Transverse colon (tissue), 4 donors: ENCODE data around the gene CSNK1A1L. TPM values are rescaled to one million over a fixed set of nuclear protein-coding genes. Genes with fewer than 3 reads are reported as not detected.

Experiments used
- DNase-seq: peaks from one replicate; pipeline ENCODE4 v3.0.0-alpha.2; 2019
- H3K27ac ChIP-seq, 4 donors: fragments of 200-600 bp; sonication (generic); 2 replicates each; pipeline ENCODE4 v1.5.1; 2016 to 2018; ENCODE audit warnings: inconsistent platforms in 4 of 4
- H3K27me3 ChIP-seq: fragments of 200-600 bp; sonication (generic); 2 replicates; pipeline ENCODE4 v1.5.1; 2017; ENCODE audit warnings: inconsistent platforms
- H3K36me3 ChIP-seq, 4 donors: fragments of 200-600 bp; sonication (generic); 2 replicates each; pipeline ENCODE4 v1.5.1; 2017 to 2019; ENCODE audit warnings: inconsistent platforms in 4 of 4
- H3K4me1 ChIP-seq, 4 donors: fragments of 200-600 bp; sonication (generic); 2 replicates each; pipeline ENCODE4 v1.5.1; 2017 to 2020; ENCODE audit warnings: inconsistent platforms in 4 of 4
- H3K4me3 ChIP-seq, 4 donors: fragments of 200-600 bp; sonication (generic); 1 replicate in 1 of 4; 2 replicates in 3 of 4; pipeline versions ENCODE4 v1.5.1 to v1.6.1; 2017 to 2019; ENCODE audit warnings: inconsistent platforms in 4 of 4
- H3K9me3 ChIP-seq, 2 donors: fragments of 200-600 bp; sonication (generic); 2 replicates each; pipeline ENCODE4 v1.5.1; 2017 to 2019; ENCODE audit warnings: inconsistent platforms in 2 of 2
- CTCF ChIP-seq, 5 experiments: fragments of 200-600 bp in 3 of 5; fragments of 450-650 bp in 2 of 5; sonication (generic) in 3 of 5; IDR thresholded peaks; 1 replicate in 2 of 5; 2 replicates in 3 of 5; pipeline ENCODE4 v1.5.1; 2016 to 2017; ENCODE audit warnings: antibody characterized with exemption in 5 of 5, inconsistent platforms in 3 of 5, mild to moderate bottlenecking in 2 of 5, moderate library complexity in 1 of 5
- EP300 ChIP-seq: sonication (generic); formaldehyde crosslinking; IDR thresholded peaks from one replicate; pipeline ENCODE4 v1.6.1; 2017; ENCODE audit warnings: antibody characterized with exemption, low read depth
- POLR2A ChIP-seq: fragments of 450-650 bp; IDR thresholded peaks from one replicate; pipeline ENCODE4 v1.6.1; 2016; ENCODE audit warnings: antibody characterized with exemption, mild to moderate bottlenecking, moderate library complexity
- POLR2AphosphoS5 ChIP-seq, 3 donors: sonication (generic); formaldehyde crosslinking; IDR thresholded peaks; one replicate each; pipeline ENCODE4 v1.6.1; 2016; ENCODE audit warnings: antibody characterized with exemption in 3 of 3
- WGBS, 2 donors: methylation state at CpG; one replicate each; pipeline ENCODE4 v1.1.5; 2018; ENCODE audit warnings: low coverage in 1 of 2; 5-methylcytosine and 5-hydroxymethylcytosine counted together
- in situ Hi-C, 4 donors: fragments of 200-750 bp; cut with MboI; loops; one replicate each; pipeline versions ENCODE4 v1.15.0 to v1.15.1; 2017; ENCODE audit warnings: low sequenced_read_pairs in 3 of 4, low pct_ligation_motif_present in 1 of 4, low pct_unique_long_range_greater_than_20kb in 1 of 4
- intact Hi-C: fragments of 100-400 bp; cut with DNase I; formaldehyde crosslinking; loops from one replicate; pipeline ENCODE4 v1.15.1; 2023; ENCODE audit warnings: low total_unique reads
- total RNA-seq, 4 donors: library from RNA; depleted of rRNA; stranded (reverse); fragments of >200 nt; gene quantifications; one replicate each; pipeline ENCODE4 v1.1.0, GENCODE V29; 2016

The CSNK1A1L gene
- total RNA-seq, 4 donors from 2014 or later: not detected

GRCh38 chr13:37134411-37135041 is 29.1 kb upstream of the CSNK1A1L start:
- no peaks in the 10 kb centered on the region for H3K36me3 ChIP-seq
- intact Hi-C loops (no loop called here), in situ Hi-C loops (loop anchor here in 1 of 4 donors (25.0 kb wide), 1 partner anchor 428 kb away; no protein-coding TSS in a partner anchor)
- TF ChIP-seq CTCF (IDR thresholded peaks at IDR 0.05) (no peak), EP300 (no peak), POLR2AphosphoS5 (IDR thresholded peaks at IDR 0.05) (no peak), POLR2A (no peak)
- no peaks in the 10 kb centered on the region for H3K27me3 ChIP-seq
- H3K9me3 ChIP-seq: no peaks in the 10 kb centered on the region
- H3K4me1 ChIP-seq: no peaks in the 10 kb centered on the region
- no peak overlapping the region for H3K4me3 ChIP-seq
- DNase-seq: no peak
- WGBS, 2 donors: 34 to 46% methylated on average over 4 to 6 of the region's 6 CpGs
- H3K27ac ChIP-seq: no peak overlapping the region

DNA sequence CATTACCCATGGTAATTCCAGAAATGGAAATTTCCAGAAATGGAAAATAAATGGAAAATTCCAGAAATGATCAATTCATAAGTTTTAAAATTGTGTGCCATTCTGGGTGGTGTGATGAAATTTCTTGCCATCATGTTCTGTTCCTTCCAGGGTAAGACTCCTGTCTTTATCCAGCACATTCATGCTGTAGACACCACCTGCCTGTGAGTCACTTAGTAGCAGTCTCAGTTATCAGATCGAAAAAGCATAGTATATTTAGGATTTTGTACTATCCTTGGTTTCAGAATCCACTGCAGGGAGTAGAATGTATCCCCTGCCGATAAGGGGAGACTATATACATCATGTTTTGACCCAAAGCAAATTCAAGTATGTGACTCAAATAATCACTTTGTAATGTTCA is 26.7 kb upstream of the CSNK1A1L start:
- no peaks in the 10 kb centered on the region for H3K36me3 ChIP-seq
- no peak for DNase-seq

DNA sequence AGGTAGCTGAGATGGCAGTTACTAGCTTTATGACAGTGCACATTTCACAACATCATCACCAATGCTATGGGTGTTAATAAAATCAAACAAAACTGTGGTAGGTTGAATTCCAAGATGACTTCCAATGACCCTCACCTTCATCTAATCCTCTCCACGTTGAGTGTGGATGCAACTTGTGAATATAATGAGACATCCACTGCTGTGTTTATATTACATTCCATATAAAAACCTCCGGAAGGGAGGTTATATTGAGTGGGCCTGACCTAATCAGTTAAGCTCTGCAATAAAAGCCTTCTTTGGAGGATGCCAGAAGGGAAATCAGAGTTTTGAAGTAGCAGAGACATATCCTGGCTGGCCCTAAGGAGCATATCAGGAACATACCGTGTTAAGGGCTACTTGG is 25.6 kb upstream of the CSNK1A1L start:
- WGBS, 2 donors: 48 to 52% methylated on average over 3 of the region's 3 CpGs
- no peak for DNase-seq
- no peaks in the 10 kb centered on the region for H3K36me3 ChIP-seq
- intact Hi-C loops (no loop called here), in situ Hi-C loops (loop anchor here in 1 of 4 donors (25.0 kb wide), 1 partner anchor 431 kb away; no protein-coding TSS in a partner anchor)
- no peak overlapping the region for H3K4me3 ChIP-seq
- H3K27ac ChIP-seq: no peak overlapping the region
- no peaks in the 10 kb centered on the region for H3K9me3 ChIP-seq
- peaks cover 0 to 5% (median 0%) of the 10 kb centered on the region in 4 donors for H3K4me1 ChIP-seq
- no peaks in the 10 kb centered on the region for H3K27me3 ChIP-seq
- no peak for TF ChIP-seq EP300

More for the DNA sequence above, 26.7 kb upstream of the CSNK1A1L start:
- TF ChIP-seq POLR2AphosphoS5 (IDR thresholded peaks at IDR 0.05): no peak
- no peak for TF ChIP-seq EP300
- no peak for TF ChIP-seq POLR2A
- no peak for TF ChIP-seq CTCF (IDR thresholded peaks at IDR 0.05)
- Histone ChIP-seq H3K4me3 (no peak overlapping the region), H3K4me1 (no peaks in the 10 kb centered on the region), H3K9me3 (no peaks in the 10 kb centered on the region), H3K27me3 (no peaks in the 10 kb centered on the region), H3K27ac (no peak overlapping the region)
- in situ Hi-C loops: loop anchor here in 1 of 4 donors (25.0 kb wide), 1 partner anchor 430 kb away; no protein-coding TSS in a partner anchor
- WGBS, 2 donors: 57 to 58% methylated on average over 2 of the region's 2 CpGs
- intact Hi-C loops: no loop called here

DNA sequence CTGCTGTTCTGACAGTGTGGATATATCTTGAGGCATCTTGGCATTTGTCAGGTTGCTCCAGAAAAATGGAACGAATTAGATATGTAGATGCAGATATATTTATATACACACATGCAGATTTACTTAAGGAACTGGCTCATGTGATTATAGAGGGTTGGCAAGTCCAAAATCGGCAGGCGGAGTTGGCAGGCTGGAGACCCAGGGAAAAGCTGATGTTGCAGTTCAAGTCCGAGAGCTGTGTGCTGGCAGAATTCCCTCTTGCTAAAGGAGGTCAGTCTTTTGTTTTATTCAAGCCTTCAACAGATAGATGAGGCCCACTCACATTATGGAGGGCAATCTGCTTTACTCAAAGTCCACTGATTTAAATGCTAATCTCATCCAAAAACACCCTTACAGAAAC is 24.4 kb upstream of the CSNK1A1L start:
- in situ Hi-C loops: loop anchor here in 1 of 4 donors (25.0 kb wide), 1 partner anchor 432 kb away; no protein-coding TSS in a partner anchor
- Histone ChIP-seq H3K27me3 (no peaks in the 10 kb centered on the region), H3K27ac (no peak overlapping the region), H3K4me1 (peaks cover 0 to 5% (median 0%) of the 10 kb centered on the region in 4 donors), H3K9me3 (no peaks in the 10 kb centered on the region), H3K36me3 (no peaks in the 10 kb centered on the region), H3K4me3 (no peak overlapping the region)
- no peak for DNase-seq
- 73 to 100% methylated on average over 2 to 4 of the region's 4 CpGs for WGBS, 2 donors
- intact Hi-C loops: no loop called here
- no peak for TF ChIP-seq POLR2AphosphoS5 (IDR thresholded peaks at IDR 0.05)
- no peak for TF ChIP-seq EP300
- no peak for TF ChIP-seq CTCF (IDR thresholded peaks at IDR 0.05)
- TF ChIP-seq POLR2A: no peak
